CD8-positive, alpha-beta memory T cell (primary cell): ENCODE measurements around the gene CPEB4. TPM values are rescaled to one million over a fixed set of nuclear protein-coding genes. Genes with fewer than 3 reads are reported as not detected.

ENCODE experiments used
- CTCF ChIA-PET: fragments of 350-600 bp; sonication (Branson Sonifier 250); formaldehyde crosslinking; loops from one replicate; lab custom pipeline; 2021; ENCODE audit warnings: antibody characterized with exemption; lab: Charles Lee
- POLR2A ChIA-PET: fragments of 350-600 bp; sonication (Branson Sonifier 250); formaldehyde crosslinking; loops from one replicate; lab custom pipeline; 2021; ENCODE audit warnings: antibody characterized with exemption; lab: Charles Lee
- DNase-seq, 5 donors: peaks; one replicate each; pipeline versions ENCODE4 v3.0.0 to v3.0.0-alpha.2; 2020 to 2022; ENCODE audit warnings: mixed read lengths in 1 of 5
- H3K27ac ChIP-seq: one replicate; pipeline ENCODE4 v1.7.0; 2013; ENCODE audit warnings: low read depth, mild to moderate bottlenecking, low read length, moderate library complexity
- H3K27me3 ChIP-seq: 2 replicates; pipeline ENCODE4 v1.7.0; 2013; ENCODE audit warnings: low read length, mild to moderate bottlenecking; ENCODE audit not compliant: insufficient read depth, poor library complexity, severe bottlenecking
- H3K36me3 ChIP-seq: 2 replicates; pipeline ENCODE4 v1.7.0; 2013; ENCODE audit warnings: mild to moderate bottlenecking, low read length, moderate library complexity; ENCODE audit not compliant: insufficient read depth
- H3K4me1 ChIP-seq: 2 replicates; pipeline ENCODE4 v1.7.0; 2013; ENCODE audit warnings: mild to moderate bottlenecking, low read length, moderate library complexity; ENCODE audit not compliant: insufficient read depth
- H3K4me3 ChIP-seq: 2 replicates; pipeline ENCODE4 v1.7.0; 2013; ENCODE audit warnings: mild to moderate bottlenecking, low read length
- H3K9me3 ChIP-seq: 2 replicates; pipeline ENCODE4 v1.7.0; 2013; ENCODE audit warnings: mild to moderate bottlenecking, low read length
- H3K27ac Mint-ChIP-seq, 8 donors: one replicate each; pipeline ENCODE4 v1.8.0; 2020 to 2021; ENCODE audit warnings: mixed read lengths in 8 of 8, mild to moderate bottlenecking in 6 of 8, inconsistent platforms in 3 of 8, moderate library complexity in 3 of 8
- H3K27me3 Mint-ChIP-seq, 2 donors: one replicate each; pipeline ENCODE4 v1.8.0; 2020 to 2021; ENCODE audit warnings: mixed read lengths in 2 of 2, mild to moderate bottlenecking in 1 of 2, moderate library complexity in 1 of 2
- H3K36me3 Mint-ChIP-seq, 3 donors: one replicate each; pipeline ENCODE4 v1.8.0; 2020 to 2021; ENCODE audit warnings: mixed read lengths in 3 of 3, inconsistent platforms in 1 of 3, mild to moderate bottlenecking in 1 of 3
- H3K4me1 Mint-ChIP-seq, 3 donors: one replicate each; pipeline ENCODE4 v1.8.0; 2020 to 2021; ENCODE audit warnings: mixed read lengths in 3 of 3, inconsistent platforms in 1 of 3, mild to moderate bottlenecking in 1 of 3
- H3K4me3 Mint-ChIP-seq, 7 donors: one replicate each; pipeline ENCODE4 v1.8.0; 2020 to 2021; ENCODE audit warnings: mixed read lengths in 7 of 7, mild to moderate bottlenecking in 6 of 7, moderate library complexity in 4 of 7, inconsistent platforms in 2 of 7
- H3K9me3 Mint-ChIP-seq, 5 donors: one replicate each; pipeline ENCODE4 v1.8.0; 2020 to 2022; ENCODE audit warnings: mixed read lengths in 5 of 5, mild to moderate bottlenecking in 3 of 5, moderate library complexity in 2 of 5, inconsistent platforms in 1 of 5
- polyA plus RNA-seq: library from polyadenylated mRNA; unstranded; fragments of 300-500 nt; fragmentation: Illumina TruSeq; gene quantifications from one replicate; pipeline ENCODE4 v1.2.3, GENCODE V29; 2021
- total RNA-seq, 2 experiments: library from RNA; stranded (reverse); gene quantifications; one replicate each; pipeline ENCODE4 v1.2.3, GENCODE V29; 2021

CPEB4 gene
- total and polyA plus RNA-seq, 3 experiments from 2014 or later: 4.4 to 18.7 (median 17.2) TPM

DNA sequence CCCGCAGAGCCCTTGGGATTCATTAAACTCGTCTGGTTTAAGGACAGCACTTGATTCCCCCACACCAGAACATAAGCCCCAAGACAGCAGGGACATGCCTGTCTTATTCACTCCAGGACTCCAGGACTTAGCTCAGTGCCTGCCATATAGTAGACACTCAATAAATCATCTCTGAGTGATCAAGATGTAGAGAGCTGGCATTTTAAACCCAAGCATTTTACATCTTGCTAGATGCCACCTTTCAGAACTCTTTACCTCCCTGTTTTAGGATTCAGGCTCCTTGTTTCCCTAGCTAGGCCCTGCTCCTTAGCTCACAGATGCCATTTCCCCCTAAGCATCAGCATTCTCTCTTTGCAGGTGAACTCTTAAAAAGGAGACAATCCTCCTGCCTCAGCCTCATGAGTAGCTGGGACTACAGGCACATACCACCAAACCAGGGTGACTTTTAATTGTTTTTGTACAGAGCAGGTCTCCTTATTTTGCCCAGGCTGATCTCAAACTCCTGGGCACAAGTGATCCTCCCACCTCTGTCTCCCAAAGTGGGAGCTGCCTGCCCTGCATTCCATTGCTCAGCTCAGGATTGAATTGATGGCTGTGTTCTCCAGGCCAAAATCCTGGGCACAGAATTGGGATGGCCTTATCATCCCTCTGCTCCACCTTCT, 32.0 kb upstream of the CPEB4 start:
- Histone ChIP-seq H3K36me3 (no peaks in the 10 kb centered on the region), H3K4me3 (no peak overlapping the region), H3K9me3 (no peaks in the 10 kb centered on the region), H3K27ac (peak overlapping the region; percentile 61), H3K27me3 (no peaks in the 10 kb centered on the region), H3K4me1 (no peaks in the 10 kb centered on the region)
- no peaks in the 10 kb centered on the region for H3K4me1 Mint-ChIP-seq
- no peak overlapping the region for H3K27ac Mint-ChIP-seq
- H3K36me3 Mint-ChIP-seq: no peaks in the 10 kb centered on the region
- ChIA-PET CTCF (interaction anchor here (1.1 kb wide), 1 partner anchor 11 kb away, joined by 3 read pairs; no protein-coding TSS in a partner anchor), POLR2A (no interaction called here)
- H3K27me3 Mint-ChIP-seq: peaks cover 0 to 16% of the 10 kb centered on the region in 2 donors
- no peaks in the 10 kb centered on the region for H3K9me3 Mint-ChIP-seq
- H3K4me3 Mint-ChIP-seq: no peak overlapping the region
- no peak for DNase-seq

DNA sequence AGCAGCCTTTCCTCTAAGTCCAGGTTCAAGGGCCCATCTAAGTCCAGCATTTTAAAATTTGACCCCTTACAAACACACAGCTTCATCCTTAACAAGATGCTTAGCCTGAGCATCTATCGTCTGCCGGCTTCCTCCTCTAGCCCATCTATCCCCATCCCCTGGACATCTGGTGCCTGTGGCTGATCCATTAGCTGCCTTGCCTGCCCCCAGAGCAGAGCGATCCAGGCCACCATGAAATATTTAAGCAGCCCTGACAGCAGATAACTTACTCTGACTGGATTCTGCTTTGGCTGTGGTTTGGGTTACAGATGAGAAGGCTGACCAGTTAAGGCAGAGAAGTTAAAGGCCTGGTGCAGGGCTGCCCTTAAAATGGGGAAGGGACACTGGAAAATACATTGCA, 30.9 kb upstream of the CPEB4 start:
- H3K9me3 Mint-ChIP-seq: no peaks in the 10 kb centered on the region
- POLR2A ChIA-PET: interaction anchor here (0.6 kb wide), 1 partner anchor 10 kb away, joined by 4 read pairs; no protein-coding TSS in a partner anchor
- no peak overlapping the region for H3K4me3 Mint-ChIP-seq
- Histone ChIP-seq H3K9me3 (no peaks in the 10 kb centered on the region), H3K4me3 (no peak overlapping the region), H3K27me3 (no peaks in the 10 kb centered on the region), H3K4me1 (no peaks in the 10 kb centered on the region), H3K36me3 (no peaks in the 10 kb centered on the region), H3K27ac (no peak overlapping the region)
- no peak for DNase-seq
- CTCF ChIA-PET: no interaction called here
- H3K27me3 Mint-ChIP-seq: peaks cover 2 to 10% of the 10 kb centered on the region in 2 donors
- peak overlapping the region in 1 of 8 donors; percentile 52 for H3K27ac Mint-ChIP-seq
- H3K36me3 Mint-ChIP-seq: no peaks in the 10 kb centered on the region
- no peaks in the 10 kb centered on the region for H3K4me1 Mint-ChIP-seq

DNA sequence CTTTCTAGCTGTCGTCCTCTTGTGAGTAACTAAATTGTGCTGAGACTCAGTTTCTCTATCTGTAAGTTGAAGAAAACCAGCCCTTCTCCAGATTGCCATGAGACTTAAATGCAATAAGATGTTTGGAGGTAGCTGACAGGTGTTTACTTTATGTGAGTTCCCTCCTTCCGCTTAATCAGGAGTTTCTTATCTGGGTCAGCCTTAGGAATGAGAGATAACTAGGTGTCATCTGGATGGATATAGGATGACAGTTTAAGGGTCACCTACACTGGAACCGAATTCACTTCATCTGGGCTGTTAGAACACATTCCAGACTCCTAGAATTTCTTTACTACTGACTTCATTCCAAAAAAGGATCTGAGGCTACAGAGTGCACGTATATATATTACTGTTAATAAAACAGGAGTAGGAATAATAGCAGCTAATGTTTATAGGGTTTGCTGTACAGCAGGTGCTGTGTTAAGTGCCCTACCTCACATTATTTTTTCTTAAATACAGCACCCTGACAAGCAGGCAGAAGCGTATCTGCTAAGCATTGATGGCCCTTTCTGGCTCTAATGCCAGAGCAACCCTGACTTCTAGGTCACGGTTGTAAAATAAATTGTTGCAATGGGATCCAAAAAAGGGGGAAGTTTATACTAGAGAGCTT, 30.0 kb upstream of the CPEB4 start:
- no peaks in the 10 kb centered on the region for H3K36me3 Mint-ChIP-seq
- H3K27ac ChIP-seq: no peak overlapping the region
- no peaks in the 10 kb centered on the region for H3K36me3 ChIP-seq
- POLR2A ChIA-PET: no interaction called here
- no peak overlapping the region for H3K4me3 ChIP-seq
- peaks cover 2 to 10% of the 10 kb centered on the region in 2 donors for H3K27me3 Mint-ChIP-seq
- CTCF ChIA-PET: interaction anchor here (0.6 kb wide), 1 partner anchor 1465 kb away, joined by 3 read pairs; no protein-coding TSS in a partner anchor
- H3K4me3 Mint-ChIP-seq: no peak overlapping the region
- DNase-seq: no peak
- H3K9me3 ChIP-seq: no peaks in the 10 kb centered on the region
- H3K4me1 Mint-ChIP-seq: no peaks in the 10 kb centered on the region
- H3K27ac Mint-ChIP-seq: no peak overlapping the region
- no peaks in the 10 kb centered on the region for H3K27me3 ChIP-seq
- no peaks in the 10 kb centered on the region for H3K9me3 Mint-ChIP-seq
- no peaks in the 10 kb centered on the region for H3K4me1 ChIP-seq

DNA sequence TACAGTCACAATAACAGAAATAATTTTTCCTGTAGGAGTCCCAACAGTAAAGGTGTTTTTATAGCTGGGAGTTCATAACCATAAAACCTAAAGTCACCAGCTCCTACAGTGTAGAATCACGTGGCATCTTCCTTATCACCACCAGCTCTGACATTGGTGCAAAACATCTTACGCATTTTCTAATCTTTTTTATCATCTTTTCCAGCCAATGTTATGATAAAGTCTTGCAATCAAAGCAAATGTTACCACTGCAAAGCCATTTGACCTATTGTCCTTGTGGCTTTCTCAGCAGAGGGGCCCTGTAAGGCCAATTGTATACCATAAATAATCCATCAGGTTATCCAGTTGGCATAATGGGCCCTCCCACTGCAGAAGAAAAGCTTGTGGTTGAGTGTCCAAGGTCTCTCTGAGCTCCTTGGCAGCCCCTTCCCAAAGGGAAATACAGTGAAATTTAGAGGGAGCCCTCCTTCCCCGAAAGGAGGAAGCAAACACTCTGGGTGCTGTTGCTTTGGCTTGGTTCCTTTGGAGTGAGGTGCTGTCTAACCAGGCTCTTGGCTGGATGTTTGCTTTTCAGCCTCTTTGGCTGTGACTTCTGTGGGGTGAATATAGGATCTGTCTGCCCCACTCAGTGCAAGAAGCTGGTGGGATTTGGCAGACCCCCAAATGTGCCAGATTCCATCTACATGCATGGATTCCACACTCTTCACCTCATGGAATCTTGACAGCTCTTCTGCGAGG, 29.3 kb upstream of the CPEB4 start:
- Histone ChIP-seq H3K9me3 (no peaks in the 10 kb centered on the region), H3K4me1 (no peaks in the 10 kb centered on the region), H3K27ac (peak overlapping the region; percentile 51), H3K27me3 (no peaks in the 10 kb centered on the region), H3K36me3 (no peaks in the 10 kb centered on the region), H3K4me3 (no peak overlapping the region)
- H3K9me3 Mint-ChIP-seq: no peaks in the 10 kb centered on the region
- no peaks in the 10 kb centered on the region for H3K4me1 Mint-ChIP-seq
- peak overlapping the region in 1 of 8 donors; percentile 72 for H3K27ac Mint-ChIP-seq
- no peak for DNase-seq
- ChIA-PET POLR2A (no interaction called here), CTCF (no interaction called here)
- no peak overlapping the region for H3K4me3 Mint-ChIP-seq
- H3K36me3 Mint-ChIP-seq: no peaks in the 10 kb centered on the region
- peaks cover 2 to 10% of the 10 kb centered on the region in 2 donors for H3K27me3 Mint-ChIP-seq

DNA sequence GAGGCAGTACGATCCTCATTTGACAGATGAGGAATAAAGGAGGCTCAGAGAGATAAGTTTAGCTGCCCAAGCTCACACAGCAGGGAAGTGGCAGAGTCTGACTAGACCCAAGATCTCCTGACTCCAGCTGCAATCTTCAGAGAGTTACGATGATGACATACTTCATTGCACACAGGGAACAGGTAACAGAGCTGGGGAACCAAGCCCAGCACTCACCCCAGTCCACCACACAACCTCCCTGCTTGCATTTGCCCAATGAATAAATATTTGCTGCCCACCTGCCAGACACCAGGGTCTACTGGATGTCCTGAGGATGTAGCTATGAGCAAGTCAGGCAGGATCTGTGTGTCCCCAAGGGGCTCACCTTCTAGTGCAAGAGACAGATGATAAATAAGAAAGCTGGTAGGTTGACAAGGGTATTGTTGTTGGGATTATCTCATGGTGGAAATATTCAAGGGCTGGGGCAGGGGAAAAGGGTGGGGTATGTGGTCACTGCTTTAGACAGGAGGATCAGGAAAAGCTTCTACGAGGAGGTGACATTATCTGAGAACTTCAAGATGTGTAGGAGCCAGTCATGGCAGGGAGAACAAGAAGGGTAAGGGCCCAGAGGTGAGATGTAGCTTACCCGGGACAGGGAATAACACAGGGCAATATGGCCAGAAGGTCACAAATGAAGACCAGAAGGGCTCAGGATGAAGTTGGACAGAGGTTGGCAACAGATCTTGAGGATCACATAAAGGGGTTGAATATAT, 28.6 kb upstream of the CPEB4 start:
- no peaks in the 10 kb centered on the region for H3K9me3 ChIP-seq
- no peaks in the 10 kb centered on the region for H3K4me1 Mint-ChIP-seq
- no peaks in the 10 kb centered on the region for H3K36me3 Mint-ChIP-seq
- peak overlapping the region; percentile 51 for H3K27ac ChIP-seq
- no peaks in the 10 kb centered on the region for H3K9me3 Mint-ChIP-seq
- H3K4me3 ChIP-seq: no peak overlapping the region
- H3K4me3 Mint-ChIP-seq: no peak overlapping the region
- no peaks in the 10 kb centered on the region for H3K27me3 ChIP-seq
- DNase-seq: no peak
- H3K36me3 ChIP-seq: no peaks in the 10 kb centered on the region
- POLR2A ChIA-PET: no interaction called here
- CTCF ChIA-PET: no interaction called here
- peaks cover 2 to 10% of the 10 kb centered on the region in 2 donors for H3K27me3 Mint-ChIP-seq
- H3K27ac Mint-ChIP-seq: peak overlapping the region in 1 of 8 donors; percentile 54
- no peaks in the 10 kb centered on the region for H3K4me1 ChIP-seq

DNA sequence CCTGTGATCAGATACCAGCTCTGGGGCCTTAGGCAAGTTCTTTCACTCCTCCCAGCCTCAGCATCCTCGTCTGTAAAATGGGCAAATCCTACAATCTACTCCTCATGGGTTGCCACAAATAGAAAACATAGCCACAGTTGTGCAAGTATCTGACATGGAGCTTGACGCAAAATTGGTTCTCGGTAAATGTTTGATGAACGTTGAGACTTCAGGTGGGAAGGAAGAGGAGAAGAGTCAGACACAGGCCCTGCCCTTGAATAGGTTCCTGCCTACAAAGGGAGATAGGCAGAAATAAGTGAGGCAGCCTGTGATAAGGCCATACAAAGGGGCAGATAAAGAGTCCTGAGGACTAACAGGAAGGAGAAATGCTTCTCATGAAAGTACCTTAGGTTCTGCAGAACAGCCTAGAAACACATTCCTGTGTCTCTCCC, 26.1 kb upstream of the CPEB4 start:
- no peak for DNase-seq
- H3K4me1 ChIP-seq: no peaks in the 10 kb centered on the region
- POLR2A ChIA-PET: no interaction called here
- no peaks in the 10 kb centered on the region for H3K9me3 ChIP-seq
- no peak overlapping the region for H3K27ac Mint-ChIP-seq
- H3K4me1 Mint-ChIP-seq: no peaks in the 10 kb centered on the region
- no peaks in the 10 kb centered on the region for H3K27me3 ChIP-seq
- CTCF ChIA-PET: no interaction called here
- H3K36me3 Mint-ChIP-seq: no peaks in the 10 kb centered on the region
- no peaks in the 10 kb centered on the region for H3K9me3 Mint-ChIP-seq
- peaks cover 4 to 13% of the 10 kb centered on the region in 2 donors for H3K27me3 Mint-ChIP-seq
- no peaks in the 10 kb centered on the region for H3K36me3 ChIP-seq
- no peak overlapping the region for H3K4me3 ChIP-seq
- H3K4me3 Mint-ChIP-seq: no peak overlapping the region
- H3K27ac ChIP-seq: peak overlapping the region; percentile 17

DNA sequence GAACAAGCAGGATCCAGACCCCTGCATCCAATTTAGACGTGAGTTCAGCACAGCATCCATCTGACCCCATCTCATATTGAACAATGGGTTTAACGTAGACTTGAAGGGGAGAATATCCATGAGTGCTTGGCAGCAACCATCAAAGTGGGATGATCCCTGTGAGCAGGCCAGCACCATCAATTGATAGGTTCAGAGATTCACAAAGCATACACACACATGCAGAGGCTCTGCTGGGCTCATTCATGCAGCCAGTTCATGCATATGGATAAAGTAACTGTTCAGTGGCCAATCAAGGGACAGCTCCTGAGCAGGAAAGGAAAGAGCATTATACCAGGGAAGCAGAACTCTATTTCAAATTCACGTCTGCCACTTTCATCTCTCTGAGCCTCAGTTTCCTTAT, 24.8 kb upstream of the CPEB4 start:
- Histone ChIP-seq H3K9me3 (no peaks in the 10 kb centered on the region), H3K36me3 (no peaks in the 10 kb centered on the region), H3K27me3 (no peaks in the 10 kb centered on the region), H3K4me1 (no peaks in the 10 kb centered on the region), H3K4me3 (no peak overlapping the region), H3K27ac (no peak overlapping the region)
- ChIA-PET POLR2A (no interaction called here), CTCF (no interaction called here)
- Mint-ChIP-seq H3K4me3 (no peak overlapping the region), H3K4me1 (no peaks in the 10 kb centered on the region), H3K9me3 (no peaks in the 10 kb centered on the region), H3K27me3 (peaks cover 4 to 13% of the 10 kb centered on the region in 2 donors), H3K36me3 (no peaks in the 10 kb centered on the region), H3K27ac (no peak overlapping the region)
- no peak for DNase-seq
